Mesothelial cell of epicardium (in vitro differentiated cells): ENCODE results near the gene LILRB2. TPM values are rescaled to one million over a fixed set of nuclear protein-coding genes. Genes with fewer than 3 reads are reported as not detected.
A peak's percentile ranks its signal among the peaks of the same experiment; 100 is the strongest.

ENCODE experiments used
- DNase-seq, 2 experiments: peaks; one replicate each; pipeline ENCODE4 v3.0.0; 2021; ENCODE audit warnings: low spot score in 2 of 2; ENCODE audit not compliant: unreplicated experiment in 2 of 2
- H3K27ac Mint-ChIP-seq: 2 replicates; pipeline ENCODE4 v1.8.0; 2021; ENCODE audit warnings: mixed read lengths
- H3K27me3 Mint-ChIP-seq: 2 replicates; pipeline ENCODE4 v1.8.0; 2021; ENCODE audit warnings: low read depth, mixed read lengths
- H3K36me3 Mint-ChIP-seq: 2 replicates; pipeline ENCODE4 v1.8.0; 2021; ENCODE audit warnings: mixed read lengths
- H3K4me1 Mint-ChIP-seq: 2 replicates; pipeline ENCODE4 v1.8.0; 2021; ENCODE audit warnings: mixed read lengths
- H3K4me3 Mint-ChIP-seq: 2 replicates; pipeline ENCODE4 v1.8.0; 2021; ENCODE audit warnings: mild to moderate bottlenecking, moderate library complexity, mixed read lengths
- H3K9me3 Mint-ChIP-seq: 2 replicates; pipeline ENCODE4 v1.8.0; 2021; ENCODE audit warnings: mixed read lengths
- CTCF ChIP-seq: fragments of 200-600 bp; sonication (generic); IDR thresholded peaks from one replicate; pipeline ENCODE4 v1.5.0; 2021; ENCODE audit warnings: antibody characterized with exemption; ENCODE audit not compliant: unreplicated experiment
- total RNA-seq: library from RNA; stranded (reverse); gene quantifications from 3 replicates; pipeline ENCODE4 v1.2.1, GENCODE V29; 2021

Gene LILRB2
- total RNA-seq, 1 donor from 2014 or later: not detected

GRCh38 chr19:54266133-54266532 is 14.8 kb downstream of the LILRB2 start:
- peak; percentile 80 for TF ChIP-seq CTCF
- no peaks in the 10 kb centered on the region for H3K36me3 Mint-ChIP-seq
- H3K4me1 Mint-ChIP-seq: no peaks in the 10 kb centered on the region
- H3K4me3 Mint-ChIP-seq: no peak overlapping the region
- peaks cover 42% of the 10 kb centered on the region for H3K27me3 Mint-ChIP-seq
- DNase-seq: peak; percentile 66 to 88
- H3K27ac Mint-ChIP-seq: no peak overlapping the region
- no peaks in the 10 kb centered on the region for H3K9me3 Mint-ChIP-seq

DNA sequence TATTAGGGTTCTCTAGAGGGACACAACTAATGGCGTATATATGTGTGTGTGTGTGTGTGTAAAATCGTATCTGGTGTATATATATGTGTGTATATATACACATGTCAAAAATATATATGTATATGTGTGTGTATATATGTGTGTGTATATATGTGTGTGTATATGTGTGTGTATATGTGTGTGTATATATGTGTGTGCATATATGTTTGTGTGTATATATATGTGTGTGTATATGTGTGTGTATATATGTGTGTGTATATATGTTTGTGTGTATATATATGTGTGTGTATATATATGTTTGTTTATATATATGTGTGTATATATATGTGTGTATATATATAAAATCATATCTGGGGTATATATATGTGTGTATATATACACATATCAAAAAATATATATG is 18.4 kb downstream of the LILRB2 start:
- no peak for DNase-seq
- Mint-ChIP-seq H3K9me3 (no peaks in the 10 kb centered on the region), H3K27me3 (peaks cover 40% of the 10 kb centered on the region), H3K4me3 (no peak overlapping the region), H3K4me1 (no peaks in the 10 kb centered on the region), H3K27ac (no peak overlapping the region), H3K36me3 (no peaks in the 10 kb centered on the region)
- TF ChIP-seq CTCF: no peak

- no peak for TF ChIP-seq CTCF
- Mint-ChIP-seq H3K36me3 (no peaks in the 10 kb centered on the region), H3K27ac (no peak overlapping the region), H3K4me1 (no peaks in the 10 kb centered on the region), H3K27me3 (peaks cover 41% of the 10 kb centered on the region), H3K4me3 (no peak overlapping the region), H3K9me3 (no peaks in the 10 kb centered on the region)
- DNase-seq: no peak
These were observed 18.8 kb downstream of the LILRB2 start for GRCh38 chr19:54262066-54262465.

- no peaks in the 10 kb centered on the region for H3K4me1 Mint-ChIP-seq
- peaks cover 45% of the 10 kb centered on the region for H3K27me3 Mint-ChIP-seq
- H3K9me3 Mint-ChIP-seq: no peaks in the 10 kb centered on the region
- DNase-seq: no peak
- TF ChIP-seq CTCF: no peak
- H3K4me3 Mint-ChIP-seq: no peak within 1 kb of the TSS
- H3K36me3 Mint-ChIP-seq: no peaks in the 10 kb centered on the region
- H3K27ac Mint-ChIP-seq: no peak within 1 kb of the TSS
These were observed 23.8 kb downstream of the LILRB2 start, which contains the start of gene LILRB5 for GRCh38 chr19:54257116-54257480. LILRB5 (minus strand) TSS chr19:54257273; CDS start chr19:54257193, 80 bp downstream.

DNA sequence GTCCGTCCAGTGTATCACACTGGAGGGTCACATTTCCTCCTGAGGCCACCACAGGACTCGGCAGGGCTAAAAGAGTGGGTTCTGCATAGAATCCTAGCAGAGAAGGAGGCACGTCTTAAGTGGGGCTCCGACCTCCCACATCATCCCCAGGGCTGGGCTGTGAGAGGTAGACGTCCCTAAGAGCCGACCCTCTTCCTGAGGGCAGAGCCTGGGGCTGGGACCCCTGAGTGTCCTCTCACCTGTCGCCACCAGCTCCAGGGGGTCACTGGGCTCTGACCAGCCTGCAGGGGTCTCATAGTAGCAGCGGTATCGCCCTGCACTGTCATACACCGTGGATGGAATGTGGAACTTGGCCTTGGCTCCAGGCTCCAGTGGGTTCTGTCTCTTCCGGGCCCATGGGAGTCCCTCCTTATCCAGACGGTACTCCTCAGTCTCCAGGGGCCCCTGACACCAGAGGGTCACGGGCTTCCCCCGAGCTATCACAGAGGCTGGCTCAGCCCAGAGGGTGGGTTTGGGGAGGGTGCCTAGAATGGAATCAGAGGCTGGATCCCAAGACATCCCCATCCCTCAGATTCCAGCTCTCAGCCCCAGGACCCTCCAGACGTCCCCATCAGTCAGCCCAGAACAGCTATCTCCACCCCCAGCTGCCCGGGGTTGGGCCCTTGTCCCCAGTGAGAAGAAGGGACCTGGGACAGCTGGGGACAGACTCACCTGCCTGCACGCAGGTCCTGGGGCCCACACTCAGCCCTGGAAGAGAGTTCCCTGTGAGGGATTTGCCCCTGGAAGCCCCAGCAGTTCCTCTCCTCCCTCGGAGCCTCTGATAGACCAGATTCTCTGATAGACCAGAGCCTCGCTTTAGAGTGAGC is 24.4 kb downstream of the LILRB2 start:
- H3K36me3 Mint-ChIP-seq: no peaks in the 10 kb centered on the region
- H3K27me3 Mint-ChIP-seq: peaks cover 42% of the 10 kb centered on the region
- H3K4me3 Mint-ChIP-seq: no peak overlapping the region
- H3K4me1 Mint-ChIP-seq: no peaks in the 10 kb centered on the region
- no peaks in the 10 kb centered on the region for H3K9me3 Mint-ChIP-seq
- DNase-seq: no peak
- no peak overlapping the region for H3K27ac Mint-ChIP-seq
- TF ChIP-seq CTCF: no peak
